ENCODE results near the gene IFT25.

DNA sequence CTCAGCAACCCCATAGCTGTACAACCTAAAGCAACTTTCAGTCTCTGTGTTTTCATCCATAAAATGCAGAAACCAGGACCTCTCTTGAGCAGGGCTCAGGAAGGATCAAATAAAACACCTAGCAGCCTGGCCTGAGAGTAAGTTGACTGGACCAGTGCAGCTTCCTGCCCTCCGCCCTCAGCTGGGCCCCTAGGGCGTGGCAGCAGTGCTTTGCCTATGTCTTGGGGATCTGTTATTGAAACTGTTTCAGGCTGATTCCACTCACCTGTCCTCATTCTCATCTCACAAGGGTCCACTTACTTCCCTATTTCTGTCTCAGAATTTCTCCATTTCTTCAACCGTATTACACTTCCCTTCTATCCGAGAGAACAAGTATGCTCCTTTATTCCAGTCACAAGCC is 18.0 kb upstream of the IFT25 start:
- TF ChIP-seq POLR2A (IDR thresholded peaks at IDR 0.05; ENCODE audit: low read length) (no peak), GATA1 (IDR thresholded peaks at IDR 0.05; ENCODE audit: low read depth, low read length) (no peak)
